Hepatocyte (in vitro differentiated cells): ENCODE results near the gene PLEKHG5. TPM values are rescaled to one million over a fixed set of nuclear protein-coding genes. Genes with fewer than 3 reads are reported as not detected.
A peak's percentile ranks its signal among the peaks of the same experiment; 100 is the strongest.
"Not testable (repeated sequence)": the region's sequence is repeated elsewhere in the genome, so short reads cannot be mapped to it uniquely, and the experiment has no call there.

Experiments
- DNase-seq: peaks from one replicate; pipeline ENCODE4 v3.0.0-alpha.2; 2016; ENCODE audit warnings: low spot score
- H2AFZ ChIP-seq: fragments of 200-600 bp; sonication (generic); 2 replicates; pipeline ENCODE4 v1.6.0; 2016; ENCODE audit warnings: antibody characterized with exemption, mild to moderate bottlenecking
- H3K27ac ChIP-seq: fragments of 200-600 bp; sonication (generic); 2 replicates; pipeline ENCODE4 v1.5.1; 2016; ENCODE audit warnings: mild to moderate bottlenecking
- H3K27me3 ChIP-seq: fragments of 200-600 bp; sonication (generic); 2 replicates; pipeline ENCODE4 v1.6.1; 2016
- H3K36me3 ChIP-seq: fragments of 200-600 bp; sonication (generic); replicated peaks from 2 replicates; pipeline ENCODE4 v1.5.1; 2016; ENCODE audit warnings: low read depth; ENCODE audit not compliant: insufficient read depth
- H3K4me1 ChIP-seq: fragments of 200-600 bp; sonication (generic); 2 replicates; pipeline ENCODE4 v1.5.1; 2016; ENCODE audit warnings: mild to moderate bottlenecking, moderate library complexity; ENCODE audit not compliant: insufficient read depth
- H3K4me2 ChIP-seq: fragments of 200-600 bp; sonication (generic); 2 replicates; pipeline ENCODE4 v1.6.0; 2016
- H3K4me3 ChIP-seq: fragments of 200-600 bp; sonication (generic); 2 replicates; pipeline ENCODE4 v1.5.1; 2016; ENCODE audit warnings: mild to moderate bottlenecking
- H3K79me2 ChIP-seq: fragments of 200-600 bp; sonication (generic); 2 replicates; pipeline ENCODE4 v1.6.0; 2017; ENCODE audit warnings: mild to moderate bottlenecking
- H3K9me2 ChIP-seq: fragments of 200-600 bp; sonication (generic); replicated peaks from 2 replicates; pipeline ENCODE4 v1.6.0; 2017; ENCODE audit warnings: mild to moderate bottlenecking; ENCODE audit not compliant: insufficient read depth
- H3K9me3 ChIP-seq: fragments of 200-600 bp; sonication (generic); 2 replicates; pipeline ENCODE4 v1.5.1; 2016; ENCODE audit warnings: low read depth, mild to moderate bottlenecking
- H4K20me1 ChIP-seq: fragments of 200-600 bp; sonication (generic); 2 replicates; pipeline ENCODE4 v1.6.0; 2016; ENCODE audit warnings: mild to moderate bottlenecking; ENCODE audit not compliant: insufficient read depth, poor library complexity, severe bottlenecking
- EZH2 ChIP-seq: fragments of 200-600 bp; sonication (generic); IDR thresholded peaks from 2 replicates; pipeline ENCODE4 v1.6.1; 2016; ENCODE audit warnings: antibody characterized with exemption, mild to moderate bottlenecking, borderline replicate concordance
- EZH2phosphoT487 ChIP-seq: fragments of 200-600 bp; sonication (generic); IDR thresholded peaks from one replicate; pipeline ENCODE4 v1.6.1; 2018; ENCODE audit warnings: antibody characterized with exemption, mild to moderate bottlenecking, low read depth, moderate library complexity; ENCODE audit not compliant: unreplicated experiment, severe bottlenecking
- WGBS: methylation state at CpG from one replicate; pipeline ENCODE4 v1.1.6; 2016; ENCODE audit warnings: low lambda C conversion rate; ENCODE audit errors: missing lambda C conversion rate; 5-methylcytosine and 5-hydroxymethylcytosine counted together
- polyA plus RNA-seq: library from polyadenylated mRNA; unstranded; fragments of >200 nt; fragmentation: Nextera tagmentation; extraction: Ambion mirVana; gene quantifications from 2 replicates; pipeline ENCODE4 v1.2.1, GENCODE V29; 2016
- total RNA-seq: library from RNA; depleted of rRNA; stranded (reverse); fragments of >200 nt; gene quantifications from 2 replicates; pipeline ENCODE4 v1.2.3, GENCODE V29; 2014
- TF ChIP-seq, protein P1 (sequence below): fragments of 200-600 bp; sonication (generic); IDR thresholded peaks from 2 replicates; pipeline ENCODE4 v1.5.1; 2016; ENCODE audit warnings: antibody characterized with exemption, mild to moderate bottlenecking; ENCODE audit not compliant: poor library complexity

Gene PLEKHG5
- total and polyA plus RNA-seq, 2 experiments from 2014 or later = 11.5 to 13.3 TPM

DNA sequence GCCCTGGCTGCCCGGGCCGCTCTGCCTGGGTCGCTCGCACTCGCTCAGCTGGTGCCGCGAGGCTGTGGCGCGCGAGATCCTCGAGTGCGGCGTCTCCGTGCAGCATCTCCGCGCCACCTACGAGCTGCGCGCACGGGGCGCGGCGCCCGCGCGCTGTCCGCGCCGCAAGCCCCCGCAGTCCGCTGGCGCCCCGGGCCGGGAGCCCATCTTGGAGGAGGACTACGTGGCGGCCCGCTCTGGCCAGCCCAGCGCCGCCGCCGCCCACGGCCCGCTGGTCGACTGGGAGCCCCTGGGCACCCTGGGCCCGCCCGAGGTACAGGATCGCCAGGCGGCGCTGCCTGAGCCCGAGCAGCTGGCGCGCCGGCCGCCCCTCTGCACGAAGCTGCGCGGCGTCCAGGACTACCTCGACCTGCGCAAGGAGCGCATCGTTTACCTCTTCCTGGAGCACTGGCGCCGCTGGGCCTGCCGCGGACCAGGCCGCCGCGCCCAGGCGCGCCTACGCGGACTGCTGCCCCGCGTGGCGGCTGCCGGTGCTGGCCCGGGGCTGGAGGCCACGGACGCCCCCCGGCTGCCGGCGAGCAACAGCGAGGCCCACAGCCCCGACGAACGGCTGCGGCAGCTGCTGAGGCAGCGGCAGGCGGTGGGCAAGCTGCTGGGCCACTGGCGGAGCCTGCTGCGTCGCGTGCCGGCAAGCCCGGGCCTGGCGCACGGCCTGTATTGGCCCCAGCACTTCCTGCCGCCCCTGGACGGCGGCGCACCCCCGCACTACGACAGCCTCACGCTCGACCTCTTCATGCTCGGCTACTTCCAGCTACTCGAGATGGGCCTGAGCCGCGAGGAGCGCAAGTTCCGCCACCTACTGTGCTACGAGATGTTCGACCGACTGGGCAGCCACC, 36.4 kb downstream of the PLEKHG5 start:
- no peak overlapping the region for H3K27ac ChIP-seq
- H3K36me3 ChIP-seq = no peaks in the 10 kb centered on the region
- TF ChIP-seq EZH2 (no peak), EZH2phosphoT487 (no peak)
- TF ChIP-seq, protein P1, sequence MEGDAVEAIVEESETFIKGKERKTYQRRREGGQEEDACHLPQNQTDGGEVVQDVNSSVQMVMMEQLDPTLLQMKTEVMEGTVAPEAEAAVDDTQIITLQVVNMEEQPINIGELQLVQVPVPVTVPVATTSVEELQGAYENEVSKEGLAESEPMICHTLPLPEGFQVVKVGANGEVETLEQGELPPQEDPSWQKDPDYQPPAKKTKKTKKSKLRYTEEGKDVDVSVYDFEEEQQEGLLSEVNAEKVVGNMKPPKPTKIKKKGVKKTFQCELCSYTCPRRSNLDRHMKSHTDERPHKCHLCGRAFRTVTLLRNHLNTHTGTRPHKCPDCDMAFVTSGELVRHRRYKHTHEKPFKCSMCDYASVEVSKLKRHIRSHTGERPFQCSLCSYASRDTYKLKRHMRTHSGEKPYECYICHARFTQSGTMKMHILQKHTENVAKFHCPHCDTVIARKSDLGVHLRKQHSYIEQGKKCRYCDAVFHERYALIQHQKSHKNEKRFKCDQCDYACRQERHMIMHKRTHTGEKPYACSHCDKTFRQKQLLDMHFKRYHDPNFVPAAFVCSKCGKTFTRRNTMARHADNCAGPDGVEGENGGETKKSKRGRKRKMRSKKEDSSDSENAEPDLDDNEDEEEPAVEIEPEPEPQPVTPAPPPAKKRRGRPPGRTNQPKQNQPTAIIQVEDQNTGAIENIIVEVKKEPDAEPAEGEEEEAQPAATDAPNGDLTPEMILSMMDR = no peak
- H3K9me3 ChIP-seq = no peaks in the 10 kb centered on the region
- no peaks in the 10 kb centered on the region for H3K79me2 ChIP-seq
- H3K27me3 ChIP-seq = no peaks in the 10 kb centered on the region
- no peaks in the 10 kb centered on the region for H3K9me2 ChIP-seq
- no peaks in the 10 kb centered on the region for H3K4me1 ChIP-seq
- WGBS = 57% methylated on average over 94 of the region's 115 CpGs
- no peak overlapping the region for H2AFZ ChIP-seq
- H3K4me3 ChIP-seq = no peak overlapping the region
- no peaks in the 10 kb centered on the region for H4K20me1 ChIP-seq
- H3K4me2 ChIP-seq = no peak overlapping the region
- DNase-seq = no peak

- H3K27me3 ChIP-seq, H4K20me1 ChIP-seq, H3K4me3 ChIP-seq, H3K9me3 ChIP-seq, H3K27ac ChIP-seq, H3K4me2 ChIP-seq, H3K79me2 ChIP-seq, H3K4me1 ChIP-seq, DNase-seq, H3K36me3 ChIP-seq, H3K9me2 ChIP-seq, H2AFZ ChIP-seq: not testable (repeated sequence)
- 71% methylated on average over 75 of the region's 85 CpGs for WGBS
- TF ChIP-seq EZH2 = peak; percentile 5
These were observed 37.3 kb downstream of the PLEKHG5 start for GRCh38 chr1:6453895-6454855.

GRCh38 chr1:6450943-6451373, 40.5 kb downstream of the PLEKHG5 start:
- Histone ChIP-seq H3K9me2 (no peaks in the 10 kb centered on the region), H3K27me3 (peaks cover 20% of the 10 kb centered on the region), H3K36me3 (no peaks in the 10 kb centered on the region), H4K20me1 (no peaks in the 10 kb centered on the region), H3K27ac (peak overlapping the region; percentile 69), H2AFZ (no peak overlapping the region), H3K79me2 (no peaks in the 10 kb centered on the region), H3K4me3 (no peak overlapping the region), H3K4me2 (peak overlapping the region; percentile 56), H3K9me3 (no peaks in the 10 kb centered on the region), H3K4me1 (peaks cover 19% of the 10 kb centered on the region)
- WGBS = 48% methylated on average over 6 of the region's 6 CpGs
- TF ChIP-seq EZH2 (no peak), EZH2phosphoT487 (no peak)
- TF ChIP-seq, protein P1 = no peak
- peak; percentile 76 for DNase-seq

GRCh38 chr1:6450486-6450885, 41.0 kb downstream of the PLEKHG5 start:
- H3K9me3 ChIP-seq, H3K4me3 ChIP-seq, H3K79me2 ChIP-seq, H2AFZ ChIP-seq, H3K9me2 ChIP-seq, H4K20me1 ChIP-seq, DNase-seq, H3K36me3 ChIP-seq: not testable (repeated sequence)
- H3K4me2 ChIP-seq = peak overlapping the region; percentile 56
- H3K4me1 ChIP-seq = peaks cover 19% of the 10 kb centered on the region
- peak overlapping the region; percentile 69 for H3K27ac ChIP-seq
- 70% methylated on average over 9 of the region's 10 CpGs for WGBS
- H3K27me3 ChIP-seq = peaks cover 20% of the 10 kb centered on the region
